ENCODE measurements around the gene CLDN22.

Gene CLDN22

GRCh38 chr4:183320211-183321059 lies at the start of gene CLDN22:
Gene CLDN22, minus strand, starts transcription at chr4:183320276. Its CDS starts 58 bp downstream, at chr4:183320218.
- Histone ChIP-seq H3K9me3 (no peaks in the 10 kb centered on the region), H3K4me1 (no peaks in the 10 kb centered on the region), H3K27me3 (no peaks in the 10 kb centered on the region), H3K27ac (no peak within 1 kb of the TSS), H3K4me3 (no peak within 1 kb of the TSS), H3K36me3 (peaks cover 10 to 22% (median 12%) of the 10 kb centered on the region in 3 donors)
- TF ChIP-seq, protein P1, sequence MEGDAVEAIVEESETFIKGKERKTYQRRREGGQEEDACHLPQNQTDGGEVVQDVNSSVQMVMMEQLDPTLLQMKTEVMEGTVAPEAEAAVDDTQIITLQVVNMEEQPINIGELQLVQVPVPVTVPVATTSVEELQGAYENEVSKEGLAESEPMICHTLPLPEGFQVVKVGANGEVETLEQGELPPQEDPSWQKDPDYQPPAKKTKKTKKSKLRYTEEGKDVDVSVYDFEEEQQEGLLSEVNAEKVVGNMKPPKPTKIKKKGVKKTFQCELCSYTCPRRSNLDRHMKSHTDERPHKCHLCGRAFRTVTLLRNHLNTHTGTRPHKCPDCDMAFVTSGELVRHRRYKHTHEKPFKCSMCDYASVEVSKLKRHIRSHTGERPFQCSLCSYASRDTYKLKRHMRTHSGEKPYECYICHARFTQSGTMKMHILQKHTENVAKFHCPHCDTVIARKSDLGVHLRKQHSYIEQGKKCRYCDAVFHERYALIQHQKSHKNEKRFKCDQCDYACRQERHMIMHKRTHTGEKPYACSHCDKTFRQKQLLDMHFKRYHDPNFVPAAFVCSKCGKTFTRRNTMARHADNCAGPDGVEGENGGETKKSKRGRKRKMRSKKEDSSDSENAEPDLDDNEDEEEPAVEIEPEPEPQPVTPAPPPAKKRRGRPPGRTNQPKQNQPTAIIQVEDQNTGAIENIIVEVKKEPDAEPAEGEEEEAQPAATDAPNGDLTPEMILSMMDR (IDR thresholded peaks at IDR 0.05) = no peak
- intact Hi-C loops (cut with DNase I; ENCODE audit: low total_unique reads) = no loop called here
- no peak for DNase-seq

- no peaks in the 10 kb centered on the region for H3K9me3 ChIP-seq
- intact Hi-C loops (cut with DNase I; ENCODE audit: low total_unique reads) = no loop called here
- TF ChIP-seq, protein P1 (IDR thresholded peaks at IDR 0.05) = no peak
- H3K27me3 ChIP-seq = no peaks in the 10 kb centered on the region
- no peak overlapping the region for H3K27ac ChIP-seq
- no peaks in the 10 kb centered on the region for H3K36me3 ChIP-seq
- DNase-seq = peak in 1 of 2 donors; percentile 38
- H3K4me3 ChIP-seq = no peak overlapping the region
- H3K4me1 ChIP-seq = no peaks in the 10 kb centered on the region
These were observed 49.0 kb upstream of the CLDN22 start for GRCh38 chr4:183369073-183369472.

GRCh38 chr4:183366206-183366835 lies 46.2 kb upstream of the CLDN22 start:
- no peak overlapping the region for H3K27ac ChIP-seq
- H3K4me3 ChIP-seq = no peak overlapping the region
- intact Hi-C loops (cut with DNase I; ENCODE audit: low total_unique reads) = no loop called here
- DNase-seq = peak in 1 of 2 donors; percentile 37
- H3K4me1 ChIP-seq = no peaks in the 10 kb centered on the region
- TF ChIP-seq, protein P1 (IDR thresholded peaks at IDR 0.05) = no peak
- H3K36me3 ChIP-seq = no peaks in the 10 kb centered on the region
- H3K9me3 ChIP-seq = no peaks in the 10 kb centered on the region
- no peaks in the 10 kb centered on the region for H3K27me3 ChIP-seq

DNA sequence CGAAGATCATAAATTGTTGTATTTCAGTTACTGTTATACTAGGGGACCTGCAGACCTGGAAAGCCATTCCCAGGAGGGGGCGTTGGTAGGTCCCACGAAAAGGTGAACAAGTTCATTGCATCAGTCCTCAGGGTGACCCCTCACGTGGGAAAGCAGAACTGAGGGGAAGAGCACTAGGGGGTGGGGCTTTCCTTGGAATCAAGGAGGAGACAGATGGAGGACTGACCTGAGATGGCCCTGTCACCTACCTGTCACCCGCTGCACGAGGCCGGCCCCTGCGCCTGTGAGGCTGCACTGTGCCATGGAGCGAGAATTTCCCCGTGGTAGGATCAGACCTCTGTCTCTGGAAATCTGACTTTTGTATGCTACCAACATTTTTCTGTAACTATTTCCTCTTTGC lies 43.9 kb upstream of the CLDN22 start:
- H3K4me1 ChIP-seq = no peaks in the 10 kb centered on the region
- no peak overlapping the region for H3K4me3 ChIP-seq
- no peaks in the 10 kb centered on the region for H3K27me3 ChIP-seq
- H3K36me3 ChIP-seq = no peaks in the 10 kb centered on the region
- H3K9me3 ChIP-seq = no peaks in the 10 kb centered on the region
- H3K27ac ChIP-seq = no peak overlapping the region
- intact Hi-C loops (cut with DNase I; ENCODE audit: low total_unique reads) = no loop called here
- no peak for DNase-seq
- TF ChIP-seq, protein P1 (IDR thresholded peaks at IDR 0.05) = no peak

- TF ChIP-seq, protein P1 (IDR thresholded peaks at IDR 0.05) = no peak
- intact Hi-C loops (cut with DNase I; ENCODE audit: low total_unique reads) = no loop called here
- no peaks in the 10 kb centered on the region for H3K4me1 ChIP-seq
These were observed 43.0 kb upstream of the CLDN22 start for GRCh38 chr4:183362916-183363542.

More at GRCh38 chr4:183362916-183363542, 43.0 kb upstream of the CLDN22 start:
- no peak overlapping the region for H3K4me3 ChIP-seq
- no peak overlapping the region for H3K27ac ChIP-seq
- H3K27me3 ChIP-seq = no peaks in the 10 kb centered on the region
- H3K36me3 ChIP-seq = no peaks in the 10 kb centered on the region
- no peak for DNase-seq
- no peaks in the 10 kb centered on the region for H3K9me3 ChIP-seq

Data from tibial artery (tissue), 4 donors.